ENCODE data around the gene GPR26.

GPR26 gene

GRCh38 chr10:123624086-123624485 lies 42.1 kb upstream of the GPR26 start:
- no peak overlapping the region for H3K4me2 ChIP-seq (ENCODE audit: insufficient read depth, low read length)

GRCh38 chr10:123633106-123633505 lies 33.0 kb upstream of the GPR26 start:
- no peaks in the 10 kb centered on the region for H4K20me1 ChIP-seq (ENCODE audit: insufficient read depth, low read length)
- H3K9me3 ChIP-seq (ENCODE audit: insufficient read depth, low read length, severe bottlenecking), result no peaks in the 10 kb centered on the region
- no peak overlapping the region for H2AFZ ChIP-seq (ENCODE audit: low read depth, low read length)
- TF ChIP-seq, protein P1, sequence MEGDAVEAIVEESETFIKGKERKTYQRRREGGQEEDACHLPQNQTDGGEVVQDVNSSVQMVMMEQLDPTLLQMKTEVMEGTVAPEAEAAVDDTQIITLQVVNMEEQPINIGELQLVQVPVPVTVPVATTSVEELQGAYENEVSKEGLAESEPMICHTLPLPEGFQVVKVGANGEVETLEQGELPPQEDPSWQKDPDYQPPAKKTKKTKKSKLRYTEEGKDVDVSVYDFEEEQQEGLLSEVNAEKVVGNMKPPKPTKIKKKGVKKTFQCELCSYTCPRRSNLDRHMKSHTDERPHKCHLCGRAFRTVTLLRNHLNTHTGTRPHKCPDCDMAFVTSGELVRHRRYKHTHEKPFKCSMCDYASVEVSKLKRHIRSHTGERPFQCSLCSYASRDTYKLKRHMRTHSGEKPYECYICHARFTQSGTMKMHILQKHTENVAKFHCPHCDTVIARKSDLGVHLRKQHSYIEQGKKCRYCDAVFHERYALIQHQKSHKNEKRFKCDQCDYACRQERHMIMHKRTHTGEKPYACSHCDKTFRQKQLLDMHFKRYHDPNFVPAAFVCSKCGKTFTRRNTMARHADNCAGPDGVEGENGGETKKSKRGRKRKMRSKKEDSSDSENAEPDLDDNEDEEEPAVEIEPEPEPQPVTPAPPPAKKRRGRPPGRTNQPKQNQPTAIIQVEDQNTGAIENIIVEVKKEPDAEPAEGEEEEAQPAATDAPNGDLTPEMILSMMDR (IDR thresholded peaks at IDR 0.05; ENCODE audit: borderline replicate concordance, extremely low read depth, low read length, poor library complexity, severe bottlenecking), result no peak
- no peak for TF ChIP-seq EZH2 (IDR thresholded peaks at IDR 0.05; ENCODE audit: borderline replicate concordance, low read depth, low read length, severe bottlenecking)
- H3K4me2 ChIP-seq (ENCODE audit: insufficient read depth, low read length), result no peak overlapping the region
- no peak overlapping the region for H3K4me3 ChIP-seq (ENCODE audit: low read depth in 1 of 2, low read length in 2 of 2)
- DNase-seq (no peak), ATAC-seq (ENCODE audit: insufficient read depth, low read depth) (no peak)
- no peaks in the 10 kb centered on the region for H3K4me1 ChIP-seq (ENCODE audit: insufficient read depth, low read length)
- H3K27ac ChIP-seq (ENCODE audit: low read length), result no peak overlapping the region
- no peaks in the 10 kb centered on the region for H3K36me3 ChIP-seq (ENCODE audit: insufficient read depth, low read length)
- H3K79me2 ChIP-seq (ENCODE audit: insufficient read depth, low read length), result no peaks in the 10 kb centered on the region
- no peaks in the 10 kb centered on the region for H3K27me3 ChIP-seq (ENCODE audit: insufficient read depth, low read length, poor library complexity)
- H3K9ac ChIP-seq (ENCODE audit: low read depth, low read length), result no peak overlapping the region

More at GRCh38 chr10:123624086-123624485, 42.1 kb upstream of the GPR26 start:
- Histone ChIP-seq H2AFZ (ENCODE audit: low read depth, low read length) (no peak overlapping the region), H3K27ac (ENCODE audit: low read length) (no peak overlapping the region), H4K20me1 (ENCODE audit: insufficient read depth, low read length) (peaks cover 3% of the 10 kb centered on the region; the same call in 1 of the 2 replicates), H3K79me2 (ENCODE audit: insufficient read depth, low read length) (no peaks in the 10 kb centered on the region), H3K9me3 (ENCODE audit: insufficient read depth, low read length, severe bottlenecking) (no peaks in the 10 kb centered on the region), H3K4me1 (ENCODE audit: insufficient read depth, low read length) (peaks cover 4% of the 10 kb centered on the region; the same call in 1 of the 2 replicates), H3K4me3 (ENCODE audit: low read depth in 1 of 2, low read length in 2 of 2) (no peak overlapping the region), H3K27me3 (ENCODE audit: insufficient read depth, low read length, poor library complexity) (no peaks in the 10 kb centered on the region), H3K9ac (ENCODE audit: low read depth, low read length) (no peak overlapping the region), H3K36me3 (ENCODE audit: insufficient read depth, low read length) (no peaks in the 10 kb centered on the region)
- no peak for DNase-seq
- no peak for ATAC-seq (ENCODE audit: insufficient read depth, low read depth)
- no peak for TF ChIP-seq EZH2 (IDR thresholded peaks at IDR 0.05; ENCODE audit: borderline replicate concordance, low read depth, low read length, severe bottlenecking)
- TF ChIP-seq, protein P1 (IDR thresholded peaks at IDR 0.05; ENCODE audit: borderline replicate concordance, extremely low read depth, low read length, poor library complexity, severe bottlenecking), result no peak

GRCh38 chr10:123633636-123634035 lies 32.5 kb upstream of the GPR26 start:
- Histone ChIP-seq H3K36me3 (ENCODE audit: insufficient read depth, low read length) (no peaks in the 10 kb centered on the region), H3K4me3 (ENCODE audit: low read depth in 1 of 2, low read length in 2 of 2) (no peak overlapping the region), H3K9ac (ENCODE audit: low read depth, low read length) (no peak overlapping the region), H3K27me3 (ENCODE audit: insufficient read depth, low read length, poor library complexity) (no peaks in the 10 kb centered on the region), H3K79me2 (ENCODE audit: insufficient read depth, low read length) (no peaks in the 10 kb centered on the region), H3K9me3 (ENCODE audit: insufficient read depth, low read length, severe bottlenecking) (no peaks in the 10 kb centered on the region), H3K27ac (ENCODE audit: low read length) (no peak overlapping the region), H4K20me1 (ENCODE audit: insufficient read depth, low read length) (no peaks in the 10 kb centered on the region), H2AFZ (ENCODE audit: low read depth, low read length) (no peak overlapping the region), H3K4me1 (ENCODE audit: insufficient read depth, low read length) (no peaks in the 10 kb centered on the region), H3K4me2 (ENCODE audit: insufficient read depth, low read length) (no peak overlapping the region)
- ATAC-seq (ENCODE audit: insufficient read depth, low read depth) (no peak), DNase-seq (no peak)
- no peak for TF ChIP-seq EZH2 (IDR thresholded peaks at IDR 0.05; ENCODE audit: borderline replicate concordance, low read depth, low read length, severe bottlenecking)
- TF ChIP-seq, protein P1 (IDR thresholded peaks at IDR 0.05; ENCODE audit: borderline replicate concordance, extremely low read depth, low read length, poor library complexity, severe bottlenecking), result no peak

DNA sequence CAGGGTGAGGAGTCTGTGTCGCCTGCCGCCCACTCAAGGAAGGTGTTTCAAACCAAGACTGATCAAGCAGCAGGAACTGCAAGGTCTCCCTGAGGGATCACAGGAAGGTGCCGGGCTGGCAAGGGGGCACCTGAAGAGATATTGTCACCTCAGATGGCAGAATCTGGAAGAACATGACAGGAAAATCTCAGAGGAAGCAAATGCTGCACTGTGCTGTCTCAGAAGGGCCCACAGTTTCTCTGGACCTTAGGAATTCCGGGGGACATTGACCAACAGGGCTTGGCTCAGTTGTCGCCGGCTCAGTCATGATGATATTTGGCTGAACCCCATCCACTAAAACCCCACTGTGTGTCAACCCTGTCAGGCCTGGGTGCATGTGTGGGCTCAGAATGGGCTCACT lies 31.9 kb upstream of the GPR26 start:
- Histone ChIP-seq H3K4me3 (ENCODE audit: low read depth in 1 of 2, low read length in 2 of 2) (no peak overlapping the region), H3K27me3 (ENCODE audit: insufficient read depth, low read length, poor library complexity) (no peaks in the 10 kb centered on the region), H2AFZ (ENCODE audit: low read depth, low read length) (no peak overlapping the region), H3K27ac (ENCODE audit: low read length) (no peak overlapping the region), H3K9ac (ENCODE audit: low read depth, low read length) (no peak overlapping the region), H3K79me2 (ENCODE audit: insufficient read depth, low read length) (no peaks in the 10 kb centered on the region), H4K20me1 (ENCODE audit: insufficient read depth, low read length) (no peaks in the 10 kb centered on the region), H3K4me2 (ENCODE audit: insufficient read depth, low read length) (no peak overlapping the region), H3K36me3 (ENCODE audit: insufficient read depth, low read length) (no peaks in the 10 kb centered on the region), H3K4me1 (ENCODE audit: insufficient read depth, low read length) (no peaks in the 10 kb centered on the region), H3K9me3 (ENCODE audit: insufficient read depth, low read length, severe bottlenecking) (no peaks in the 10 kb centered on the region)
- TF ChIP-seq EZH2 (IDR thresholded peaks at IDR 0.05; ENCODE audit: borderline replicate concordance, low read depth, low read length, severe bottlenecking), result no peak
- TF ChIP-seq, protein P1 (IDR thresholded peaks at IDR 0.05; ENCODE audit: borderline replicate concordance, extremely low read depth, low read length, poor library complexity, severe bottlenecking), result no peak
- DNase-seq (no peak), ATAC-seq (ENCODE audit: insufficient read depth, low read depth) (no peak)
